ENCODE measurements around the gene PMEPA1. TPM values are rescaled to one million over a fixed set of nuclear protein-coding genes. Genes with fewer than 3 reads are reported as not detected.

The PMEPA1 gene
- total RNA-seq, 1 donor from 2014 or later, result 49.4 TPM

- Histone ChIP-seq H3K27me3 (ENCODE audit: insufficient read depth, low read length) (no peaks in the 10 kb centered on the region), H4K20me1 (ENCODE audit: insufficient read depth, low read length) (peaks cover 100% of the 10 kb centered on the region), H3K79me2 (ENCODE audit: insufficient read depth, low read length) (peaks cover 100% of the 10 kb centered on the region), H2AFZ (ENCODE audit: low read depth, low read length) (no peak overlapping the region), H3K4me1 (ENCODE audit: insufficient read depth, low read length) (peaks cover 37% of the 10 kb centered on the region), H3K27ac (ENCODE audit: low read depth, low read length) (no peak overlapping the region), H3K9ac (ENCODE audit: low read length) (no peak overlapping the region), H3K9me3 (ENCODE audit: insufficient read depth, low read depth, low read length) (no peaks in the 10 kb centered on the region), H3K4me2 (ENCODE audit: low read length) (no peak overlapping the region), H3K4me3 (ENCODE audit: insufficient read depth, low read depth, low read length) (no peak overlapping the region), H3K36me3 (ENCODE audit: insufficient read depth, low read length) (peaks cover 3% of the 10 kb centered on the region)
- peaks cover 16% of the 10 kb centered on the region for H3K36me3 Mint-ChIP-seq (ENCODE audit: low read depth, unreplicated experiment)
- H3K4me3 Mint-ChIP-seq (ENCODE audit: unreplicated experiment), result no peak overlapping the region
- H3K9me3 Mint-ChIP-seq (ENCODE audit: unreplicated experiment), result peaks cover 3% of the 10 kb centered on the region
- TF ChIP-seq CTCF (IDR thresholded peaks at IDR 0.05; ENCODE audit: insufficient read depth, low read depth, low read length) (no peak), EZH2 (IDR thresholded peaks at IDR 0.05; ENCODE audit: insufficient read depth, low read length) (no peak)
- DNase-seq (ENCODE audit: low read depth) (no peak), FAIRE-seq (no peak)
- H3K4me1 Mint-ChIP-seq (ENCODE audit: low read depth, unreplicated experiment), result peaks cover 34% of the 10 kb centered on the region
- H3K27ac Mint-ChIP-seq (ENCODE audit: unreplicated experiment), result no peak overlapping the region
- H3K27me3 Mint-ChIP-seq (ENCODE audit: low read depth, unreplicated experiment), result no peaks in the 10 kb centered on the region
Observed at GRCh38 chr20:57677584-57677982, 32.2 kb downstream of the PMEPA1 start.

GRCh38 chr20:57676589-57677583 is 32.9 kb downstream of the PMEPA1 start:
- peaks cover 3% of the 10 kb centered on the region for H3K9me3 Mint-ChIP-seq (ENCODE audit: unreplicated experiment)
- Histone ChIP-seq H4K20me1 (ENCODE audit: insufficient read depth, low read length) (peaks cover 100% of the 10 kb centered on the region), H3K79me2 (ENCODE audit: insufficient read depth, low read length) (peaks cover 100% of the 10 kb centered on the region), H3K4me2 (ENCODE audit: low read length) (no peak overlapping the region), H3K9ac (ENCODE audit: low read length) (no peak overlapping the region), H3K4me1 (ENCODE audit: insufficient read depth, low read length) (peaks cover 39% of the 10 kb centered on the region), H3K9me3 (ENCODE audit: insufficient read depth, low read depth, low read length) (no peaks in the 10 kb centered on the region), H3K4me3 (ENCODE audit: insufficient read depth, low read depth, low read length) (no peak overlapping the region), H3K27ac (ENCODE audit: low read depth, low read length) (no peak overlapping the region), H3K36me3 (ENCODE audit: insufficient read depth, low read length) (peaks cover 3% of the 10 kb centered on the region), H3K27me3 (ENCODE audit: insufficient read depth, low read length) (no peaks in the 10 kb centered on the region), H2AFZ (ENCODE audit: low read depth, low read length) (no peak overlapping the region)
- no peak overlapping the region for H3K27ac Mint-ChIP-seq (ENCODE audit: unreplicated experiment)
- H3K36me3 Mint-ChIP-seq (ENCODE audit: low read depth, unreplicated experiment), result peaks cover 11% of the 10 kb centered on the region
- no peak overlapping the region for H3K4me3 Mint-ChIP-seq (ENCODE audit: unreplicated experiment)
- no peak for FAIRE-seq
- H3K27me3 Mint-ChIP-seq (ENCODE audit: low read depth, unreplicated experiment), result no peaks in the 10 kb centered on the region
- no peak for TF ChIP-seq CTCF (IDR thresholded peaks at IDR 0.05; ENCODE audit: insufficient read depth, low read depth, low read length)
- TF ChIP-seq EZH2 (IDR thresholded peaks at IDR 0.05; ENCODE audit: insufficient read depth, low read length), result no peak
- DNase-seq (ENCODE audit: low read depth), result no peak
- peaks cover 33% of the 10 kb centered on the region for H3K4me1 Mint-ChIP-seq (ENCODE audit: low read depth, unreplicated experiment)

GRCh38 chr20:57675773-57676172 is 34.0 kb downstream of the PMEPA1 start:
- Histone ChIP-seq H4K20me1 (ENCODE audit: insufficient read depth, low read length) (peaks cover 100% of the 10 kb centered on the region), H3K27ac (ENCODE audit: low read depth, low read length) (no peak overlapping the region), H2AFZ (ENCODE audit: low read depth, low read length) (no peak overlapping the region), H3K4me1 (ENCODE audit: insufficient read depth, low read length) (peaks cover 33% of the 10 kb centered on the region), H3K9ac (ENCODE audit: low read length) (no peak overlapping the region), H3K4me2 (ENCODE audit: low read length) (no peak overlapping the region), H3K9me3 (ENCODE audit: insufficient read depth, low read depth, low read length) (no peaks in the 10 kb centered on the region), H3K4me3 (ENCODE audit: insufficient read depth, low read depth, low read length) (no peak overlapping the region), H3K27me3 (ENCODE audit: insufficient read depth, low read length) (no peaks in the 10 kb centered on the region), H3K79me2 (ENCODE audit: insufficient read depth, low read length) (peaks cover 100% of the 10 kb centered on the region), H3K36me3 (ENCODE audit: insufficient read depth, low read length) (peaks cover 3% of the 10 kb centered on the region)
- Mint-ChIP-seq H3K27ac (ENCODE audit: unreplicated experiment) (no peak overlapping the region), H3K9me3 (ENCODE audit: unreplicated experiment) (peaks cover 3% of the 10 kb centered on the region), H3K27me3 (ENCODE audit: low read depth, unreplicated experiment) (no peaks in the 10 kb centered on the region), H3K4me3 (ENCODE audit: unreplicated experiment) (no peak overlapping the region), H3K4me1 (ENCODE audit: low read depth, unreplicated experiment) (peaks cover 31% of the 10 kb centered on the region), H3K36me3 (ENCODE audit: low read depth, unreplicated experiment) (peaks cover 8% of the 10 kb centered on the region)
- DNase-seq (ENCODE audit: low read depth) (no peak), FAIRE-seq (no peak)
- TF ChIP-seq EZH2 (IDR thresholded peaks at IDR 0.05; ENCODE audit: insufficient read depth, low read length) (no peak), CTCF (IDR thresholded peaks at IDR 0.05; ENCODE audit: insufficient read depth, low read depth, low read length) (no peak)
